OCI-LY7 (cell line): Measurements from ENCODE around the gene MARCHF2. TPM values are rescaled to one million over a fixed set of nuclear protein-coding genes. Genes with fewer than 3 reads are reported as not detected.
A peak's percentile ranks its signal among the peaks of the same experiment; 100 is the strongest.

Experiments used
- BruUV-seq: library from RNA; stranded (reverse); fragments of 400-500 nt; replicated peaks from 2 replicates; lab custom pipeline; 2021; lab: Mats Ljungman, UMichigan
- CTCF ChIA-PET: fragments of 300-600 bp; sonication (Branson Sonifier 250); formaldehyde crosslinking; loops from one replicate; lab custom pipeline; 2022; ENCODE audit warnings: antibody characterized with exemption; ENCODE audit not compliant: unreplicated experiment; lab: Charles Lee
- POLR2A ChIA-PET: fragments of 300-600 bp; sonication (Branson Sonifier 250); formaldehyde crosslinking; loops from one replicate; lab custom pipeline; 2022; ENCODE audit warnings: antibody characterized with exemption; lab: Charles Lee
- DNase-seq: peaks from one replicate; pipeline ENCODE4 v3.0.0-alpha.2; 2015; ENCODE audit warnings: low spot score
- H2AFZ ChIP-seq: fragments of 200-600 bp; sonication (generic), shearing (Covaris generic); 2 replicates; pipeline ENCODE4 v1.6.1; 2014; ENCODE audit warnings: mild to moderate bottlenecking, antibody characterized with exemption, low read length, moderate library complexity
- H3K27ac ChIP-seq: fragments of 200-600 bp; sonication (generic); 2 replicates; pipeline ENCODE4 v1.5.1; 2014; ENCODE audit warnings: mixed run types, low read depth, mild to moderate bottlenecking, moderate library complexity, low read length, inconsistent platforms; ENCODE audit not compliant: poor library complexity, severe bottlenecking
- H3K36me3 ChIP-seq: fragments of 200-600 bp; sonication (generic); 2 replicates; pipeline ENCODE4 v1.6.1; 2014; ENCODE audit warnings: mild to moderate bottlenecking, antibody characterized with exemption, low read length, moderate library complexity, mixed read lengths; ENCODE audit not compliant: insufficient read depth
- H3K4me1 ChIP-seq: fragments of 200-600 bp; sonication (generic); 2 replicates; pipeline ENCODE4 v1.5.1; 2014; ENCODE audit warnings: mild to moderate bottlenecking, low read length; ENCODE audit not compliant: insufficient read depth, poor library complexity, severe bottlenecking
- H3K4me2 ChIP-seq: fragments of 200-600 bp; sonication (generic); 2 replicates; pipeline ENCODE4 v1.6.1; 2014; ENCODE audit warnings: mild to moderate bottlenecking, low read length
- H3K4me3 ChIP-seq: fragments of 200-600 bp; sonication (generic); 2 replicates; pipeline ENCODE4 v1.5.1; 2014; ENCODE audit warnings: mild to moderate bottlenecking, low read depth, low read length; ENCODE audit not compliant: poor library complexity, severe bottlenecking
- H3K79me2 ChIP-seq: fragments of 200-600 bp; sonication (generic); 2 replicates; pipeline ENCODE4 v1.6.1; 2016; ENCODE audit warnings: low read depth, mild to moderate bottlenecking, low read length, moderate library complexity, mixed read lengths; ENCODE audit not compliant: insufficient read depth
- H3K9me2 ChIP-seq: fragments of 200-600 bp; sonication (generic); 2 replicates; pipeline ENCODE4 v1.6.1; 2016; ENCODE audit warnings: mild to moderate bottlenecking, low read length, mixed read lengths; ENCODE audit not compliant: insufficient read depth
- H3K9me3 ChIP-seq: fragments of 200-600 bp; sonication (generic); 2 replicates; pipeline ENCODE4 v1.6.1; 2014; ENCODE audit warnings: mild to moderate bottlenecking, mixed run types, low read length, mixed read lengths
- H4K20me1 ChIP-seq: fragments of 200-600 bp; sonication (generic); 2 replicates; pipeline ENCODE4 v1.6.1; 2014; ENCODE audit warnings: mild to moderate bottlenecking, antibody characterized with exemption, low read length, moderate library complexity, mixed read lengths; ENCODE audit not compliant: insufficient read depth
- EZH2phosphoT487 ChIP-seq: fragments of 200-600 bp; sonication (generic); IDR thresholded peaks from 2 replicates; pipeline ENCODE4 v1.6.1; 2018; ENCODE audit warnings: low read depth, borderline replicate concordance, mild to moderate bottlenecking, mixed run types, antibody characterized with exemption, low read length, moderate library complexity, mixed read lengths
- intact Hi-C: fragments of 100-400 bp; cut with micrococcal nuclease; formaldehyde crosslinking; loops from one replicate; pipeline ENCODE4 v1.10.0; 2022; ENCODE audit not compliant: unreplicated experiment
- total RNA-seq, 2 experiments: library from RNA; depleted of rRNA in 1 of 2; stranded (reverse); fragments of >200 nt in 1 of 2; shearing (Covaris generic) in 1 of 2; gene quantifications; 2 replicates each; pipeline ENCODE4 v1.2.3, GENCODE V29; 2014 to 2022
- TF ChIP-seq, protein P1 (sequence below): fragments of 200-600 bp; sonication (generic); conservative IDR thresholded peaks from 2 replicates; pipeline ENCODE4 v1.5.1; 2014; ENCODE audit warnings: mild to moderate bottlenecking, antibody characterized with exemption, low read length, moderate library complexity, mixed read lengths

The MARCHF2 gene
- total RNA-seq, 2 experiments from 2014 or later: 12.4 to 14.1 TPM

DNA sequence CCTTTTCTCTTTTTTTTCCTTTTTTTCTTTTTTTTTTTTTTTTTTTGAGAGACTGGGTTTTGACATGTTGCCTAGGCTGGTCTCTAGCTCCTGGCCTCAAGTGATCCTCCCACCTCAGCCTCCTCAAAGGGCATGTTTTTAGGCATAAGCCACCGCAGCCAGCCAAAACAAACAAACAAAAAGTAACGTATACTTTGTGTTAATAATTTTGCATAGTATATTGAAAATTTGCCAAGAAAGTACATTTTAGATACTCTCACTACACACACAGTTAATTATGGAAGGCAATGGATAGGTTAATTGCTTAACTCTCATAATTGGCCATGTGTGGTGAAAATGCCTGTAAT, 24.5 kb upstream of the MARCHF2 start:
- peak overlapping the region; percentile 75 for H3K4me3 ChIP-seq

DNA sequence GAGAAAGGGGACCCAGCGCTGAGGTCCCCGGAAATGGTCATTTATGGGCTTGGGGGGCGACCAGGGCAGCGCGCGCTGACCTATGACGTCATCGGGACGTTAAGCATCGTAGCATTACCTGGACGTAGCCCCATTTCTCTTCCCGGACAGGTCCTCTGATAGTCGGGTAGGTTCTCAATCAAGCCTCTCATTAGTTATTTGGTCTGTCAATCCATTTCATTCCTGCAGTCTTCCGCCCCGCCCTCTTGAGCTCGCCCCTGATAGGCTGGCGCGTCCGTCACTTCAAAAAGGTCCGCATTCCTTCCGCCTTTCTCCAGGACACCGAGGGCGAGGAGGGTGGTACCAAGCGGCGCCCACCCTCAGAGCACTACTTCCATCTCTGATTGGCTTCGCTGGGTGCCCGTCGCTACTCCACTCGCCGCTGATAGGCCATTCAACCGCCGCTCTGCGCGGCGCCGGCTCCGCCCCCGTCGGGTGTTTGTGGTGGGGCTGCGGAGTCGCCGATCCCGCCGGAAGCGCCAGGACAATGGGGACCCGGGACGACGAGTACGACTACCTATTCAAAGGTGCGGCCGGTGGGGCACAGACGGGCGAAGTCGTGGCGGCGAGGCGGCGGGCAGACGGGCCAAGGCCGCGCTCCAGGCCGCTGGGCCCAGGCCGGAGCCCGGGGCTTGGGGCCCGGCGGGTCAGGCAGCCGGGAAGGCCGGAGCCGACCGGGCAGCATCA, 23.1 kb upstream of the MARCHF2 start, which contains the start of gene RAB11B:
Gene RAB11B, plus strand, starts transcription at position 470 of the 726 bp plus-strand sequence. Its CDS starts 57 bp downstream, at position 527.
- H3K4me3 ChIP-seq: peak within 1 kb of the TSS; percentile 93
- peak within 1 kb of the TSS; percentile 84 for H3K4me2 ChIP-seq
- POLR2A ChIA-PET: interaction anchor here (0.6 to 1.6 kb wide), 4 partner anchors 11 to 92 kb away, joined by 4 to 6 read pairs (median 4); partner anchors contain the start of gene MARCHF2

More for the DNA sequence above, 24.5 kb upstream of the MARCHF2 start:
- 0 out of 2 replicates have a peak, but pooled peaks cover 6% of the 10 kb centered on the region for H4K20me1 ChIP-seq
- TF ChIP-seq EZH2phosphoT487: no peak
- TF ChIP-seq, protein P1, sequence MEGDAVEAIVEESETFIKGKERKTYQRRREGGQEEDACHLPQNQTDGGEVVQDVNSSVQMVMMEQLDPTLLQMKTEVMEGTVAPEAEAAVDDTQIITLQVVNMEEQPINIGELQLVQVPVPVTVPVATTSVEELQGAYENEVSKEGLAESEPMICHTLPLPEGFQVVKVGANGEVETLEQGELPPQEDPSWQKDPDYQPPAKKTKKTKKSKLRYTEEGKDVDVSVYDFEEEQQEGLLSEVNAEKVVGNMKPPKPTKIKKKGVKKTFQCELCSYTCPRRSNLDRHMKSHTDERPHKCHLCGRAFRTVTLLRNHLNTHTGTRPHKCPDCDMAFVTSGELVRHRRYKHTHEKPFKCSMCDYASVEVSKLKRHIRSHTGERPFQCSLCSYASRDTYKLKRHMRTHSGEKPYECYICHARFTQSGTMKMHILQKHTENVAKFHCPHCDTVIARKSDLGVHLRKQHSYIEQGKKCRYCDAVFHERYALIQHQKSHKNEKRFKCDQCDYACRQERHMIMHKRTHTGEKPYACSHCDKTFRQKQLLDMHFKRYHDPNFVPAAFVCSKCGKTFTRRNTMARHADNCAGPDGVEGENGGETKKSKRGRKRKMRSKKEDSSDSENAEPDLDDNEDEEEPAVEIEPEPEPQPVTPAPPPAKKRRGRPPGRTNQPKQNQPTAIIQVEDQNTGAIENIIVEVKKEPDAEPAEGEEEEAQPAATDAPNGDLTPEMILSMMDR: no peak
- CTCF ChIA-PET: no interaction called here
- no peak overlapping the region for H2AFZ ChIP-seq
- BruUV-seq: no TSS peak
- peaks cover 11% of the 10 kb centered on the region; the same call in 1 of the 2 replicates for H3K9me3 ChIP-seq
- no peak overlapping the region for H3K27ac ChIP-seq
- H3K4me2 ChIP-seq: peak overlapping the region; percentile 67
- peaks cover 12% of the 10 kb centered on the region; the same call in 1 of the 2 replicates for H3K79me2 ChIP-seq
- DNase-seq: no peak
- peaks cover 14% of the 10 kb centered on the region for H3K4me1 ChIP-seq
- H3K36me3 ChIP-seq: no peaks in the 10 kb centered on the region; the same call in 1 of the 2 replicates
- no peaks in the 10 kb centered on the region for H3K9me2 ChIP-seq
- intact Hi-C loops: no loop called here
- POLR2A ChIA-PET: interaction anchor here (0.6 kb wide), 1 partner anchor 67 kb away, joined by 4 read pairs; the partner anchor contains the start of gene RPS28

More for the DNA sequence above, 23.1 kb upstream of the MARCHF2 start, which contains the start of gene RAB11B:
- Histone ChIP-seq H3K27ac (peak within 1 kb of the TSS; percentile 87), H2AFZ (peak within 1 kb of the TSS; percentile 79), H3K36me3 (no peaks in the 10 kb centered on the region; the same call in 1 of the 2 replicates), H3K4me1 (peaks cover 14% of the 10 kb centered on the region), H4K20me1 (0 out of 2 replicates have a peak, but pooled peaks cover 6% of the 10 kb centered on the region), H3K9me2 (no peaks in the 10 kb centered on the region), H3K79me2 (peaks cover 12% of the 10 kb centered on the region; the same call in 1 of the 2 replicates), H3K9me3 (peaks cover 11% of the 10 kb centered on the region; the same call in 1 of the 2 replicates)
- TF ChIP-seq, protein P1: no peak
- no peak for TF ChIP-seq EZH2phosphoT487
- peak; percentile 100 for DNase-seq
- BruUV-seq: no TSS peak
- CTCF ChIA-PET: no interaction called here
- intact Hi-C loops: no loop called here
